ENCODE measurements around the gene METTL4.

Gene METTL4

GRCh38 chr18:2515171-2515787, 56.0 kb downstream of the METTL4 start:
- no peak for DNase-seq

- DNase-seq, result no peak
Measured at GRCh38 chr18:2513616-2514015, 57.7 kb downstream of the METTL4 start.

GRCh38 chr18:2512059-2512458, 59.2 kb downstream of the METTL4 start:
- no peak for DNase-seq

GRCh38 chr18:2511451-2511850, 59.9 kb downstream of the METTL4 start:
- no peak for DNase-seq

- no peak for DNase-seq
Measured at GRCh38 chr18:2510416-2510815, 60.9 kb downstream of the METTL4 start.

GRCh38 chr18:2508678-2509077, 62.6 kb downstream of the METTL4 start:
- no peak for DNase-seq

GRCh38 chr18:2508155-2508554, 63.1 kb downstream of the METTL4 start:
- DNase-seq, result no peak

GRCh38 chr18:2504642-2505041, 66.7 kb downstream of the METTL4 start:
- no peak for DNase-seq

GRCh38 chr18:2502880-2503279, 68.4 kb downstream of the METTL4 start:
- DNase-seq, result no peak

- no peak for DNase-seq
Measured at GRCh38 chr18:2502394-2502793, 68.9 kb downstream of the METTL4 start.

- no peak for DNase-seq
Measured at GRCh38 chr18:2497797-2498196, 73.5 kb downstream of the METTL4 start.

GRCh38 chr18:2495381-2495780, 75.9 kb downstream of the METTL4 start:
- DNase-seq, result no peak

GRCh38 chr18:2494921-2495320, 76.4 kb downstream of the METTL4 start:
- DNase-seq, result no peak

All from activated naive CD4-positive, alpha-beta T cell treated with Interleukin-2 at 50 U/mL for 16 hours (primary cell).